GM21526 (cell line): ENCODE measurements around the gene DCLK2.

Experiments used
- ATAC-seq: cut with Tn5 transposase; IDR thresholded peaks from one replicate; pipeline ENCODE4 v1.9.1; 2021; ENCODE audit warnings: moderate library complexity; ENCODE audit not compliant: unreplicated experiment, low FRiP score

The DCLK2 gene

GRCh38 chr4:150306719-150307118 lies 228.5 kb downstream of the DCLK2 start:
- ATAC-seq, result no peak
